GM19193 (cell line): Measurements from ENCODE around the gene BHLHA15.

Experiments used
- POLR2A ChIP-seq: IDR thresholded peaks from 4 replicates; pipeline ENCODE4 v1.6.1; 2011; ENCODE audit not compliant: insufficient read depth, insufficient read length; ENCODE audit errors: extremely low read depth

BHLHA15 gene

DNA sequence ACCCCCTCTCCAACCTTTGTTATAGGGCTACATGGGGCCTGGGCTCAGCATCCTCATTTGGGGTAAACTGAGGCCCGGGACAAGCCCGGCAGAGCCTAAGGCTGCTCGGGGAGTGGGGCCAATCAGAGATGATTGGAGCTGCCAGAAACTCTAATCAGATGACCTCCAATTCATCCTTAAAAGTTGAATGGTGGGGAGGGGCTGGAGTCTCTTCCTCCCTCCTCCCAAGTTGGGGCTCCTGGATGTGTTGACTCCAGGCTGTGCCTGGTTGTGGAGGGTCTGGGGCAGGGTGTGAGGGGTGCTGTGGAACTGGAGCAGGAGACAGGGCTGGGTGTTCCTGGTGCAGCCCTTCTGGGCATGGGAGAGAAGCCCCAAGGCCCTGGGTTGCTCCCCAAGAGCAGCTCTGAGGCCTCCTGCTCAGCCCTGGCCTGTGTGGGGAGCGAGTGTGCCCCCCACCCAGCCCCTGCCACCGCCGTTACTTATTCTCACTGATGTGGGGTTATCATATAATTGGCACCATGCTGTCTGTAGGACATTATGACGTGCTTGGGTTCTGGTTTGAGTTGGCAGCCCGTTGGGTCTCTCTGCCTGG, 2.2 kb downstream of the BHLHA15 start:
- TF ChIP-seq POLR2A = no peak

- TF ChIP-seq POLR2A = no peak
Measured at GRCh38 chr7:98213888-98214810, 2.9 kb downstream of the BHLHA15 start.

GRCh38 chr7:98214811-98215321, 3.6 kb downstream of the BHLHA15 start:
- TF ChIP-seq POLR2A = no peak

DNA sequence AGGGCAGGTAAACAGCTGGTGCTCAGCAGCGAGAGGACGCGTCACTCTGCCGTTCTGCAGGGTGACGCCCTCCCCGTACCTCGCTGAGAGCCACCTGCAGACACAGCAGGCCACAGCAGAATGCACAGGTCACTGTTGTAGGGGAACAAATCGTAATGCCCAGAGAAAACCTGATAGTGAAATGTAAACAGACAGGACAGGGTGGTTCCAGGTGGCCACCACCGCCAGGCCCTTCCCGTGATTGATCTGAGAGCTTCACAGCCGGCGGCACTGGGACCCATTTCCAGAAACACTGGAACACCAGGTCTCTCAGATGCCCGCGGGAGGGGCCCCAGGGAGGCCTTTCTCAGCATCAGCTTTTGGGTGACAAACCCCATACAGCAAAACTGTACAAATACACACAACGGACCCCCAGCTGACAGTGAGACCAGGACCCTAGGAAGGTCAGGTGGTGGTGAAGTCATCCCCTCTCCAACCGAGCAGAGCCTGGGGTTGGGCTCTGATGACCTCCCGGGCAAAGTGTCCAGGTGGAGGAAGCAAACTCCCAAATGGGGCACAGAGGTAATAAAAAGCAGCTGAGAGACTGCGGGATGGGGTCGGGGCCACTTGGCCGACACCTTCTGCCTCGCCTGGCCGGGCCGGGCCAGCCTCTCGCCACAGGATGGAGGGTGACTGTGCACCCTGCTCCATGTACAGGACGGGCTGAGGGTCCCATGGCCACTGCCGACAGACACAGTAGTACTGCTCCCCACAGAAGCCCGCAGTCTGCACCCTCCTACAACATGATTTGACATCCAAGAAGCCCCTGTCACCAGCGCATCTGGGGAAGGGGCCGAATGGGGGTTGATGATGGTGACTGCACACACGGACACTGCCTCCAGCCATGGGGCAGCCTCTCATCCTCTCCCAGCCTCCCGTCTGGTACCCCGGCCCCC, 4.6 kb downstream of the BHLHA15 start:
- TF ChIP-seq POLR2A = no peak

DNA sequence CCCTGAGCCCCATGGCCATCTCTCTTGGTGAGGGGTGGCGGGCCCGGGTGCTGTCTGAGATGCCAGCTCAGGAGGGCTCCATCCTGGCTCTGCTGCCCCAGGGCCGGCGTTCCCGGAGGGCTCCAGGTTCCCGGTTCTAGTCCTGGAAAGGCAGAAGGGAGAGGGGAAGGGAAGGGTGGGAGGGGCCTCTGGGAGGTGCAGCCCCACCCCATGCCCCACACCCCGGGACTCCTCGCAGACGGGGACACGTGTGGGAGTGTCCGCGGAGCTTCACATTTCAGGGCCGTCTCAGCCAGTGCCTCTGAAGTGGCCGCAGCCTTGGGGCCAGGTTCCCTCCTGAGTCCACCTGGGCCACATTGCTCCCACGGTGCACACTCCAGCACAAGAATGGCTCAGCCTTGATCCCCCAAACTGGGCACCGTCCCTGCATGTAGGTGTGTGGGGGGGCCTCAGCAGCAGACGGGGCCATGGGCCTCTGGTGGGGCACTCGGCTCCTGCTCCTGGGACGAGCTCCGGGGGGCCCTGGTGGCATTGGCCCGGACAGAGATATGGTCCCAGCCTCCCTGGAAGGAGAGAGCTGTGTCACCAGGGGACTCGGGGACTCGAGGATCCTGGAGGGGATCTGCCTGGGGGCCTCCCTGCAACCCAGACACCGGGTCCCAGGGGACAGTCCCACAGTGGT, 5.8 kb downstream of the BHLHA15 start:
- TF ChIP-seq POLR2A = no peak

- TF ChIP-seq POLR2A = no peak
Measured at GRCh38 chr7:98217623-98218582, 6.7 kb downstream of the BHLHA15 start.

GRCh38 chr7:98221611-98222532, 10.6 kb downstream of the BHLHA15 start:
- TF ChIP-seq POLR2A = no peak

DNA sequence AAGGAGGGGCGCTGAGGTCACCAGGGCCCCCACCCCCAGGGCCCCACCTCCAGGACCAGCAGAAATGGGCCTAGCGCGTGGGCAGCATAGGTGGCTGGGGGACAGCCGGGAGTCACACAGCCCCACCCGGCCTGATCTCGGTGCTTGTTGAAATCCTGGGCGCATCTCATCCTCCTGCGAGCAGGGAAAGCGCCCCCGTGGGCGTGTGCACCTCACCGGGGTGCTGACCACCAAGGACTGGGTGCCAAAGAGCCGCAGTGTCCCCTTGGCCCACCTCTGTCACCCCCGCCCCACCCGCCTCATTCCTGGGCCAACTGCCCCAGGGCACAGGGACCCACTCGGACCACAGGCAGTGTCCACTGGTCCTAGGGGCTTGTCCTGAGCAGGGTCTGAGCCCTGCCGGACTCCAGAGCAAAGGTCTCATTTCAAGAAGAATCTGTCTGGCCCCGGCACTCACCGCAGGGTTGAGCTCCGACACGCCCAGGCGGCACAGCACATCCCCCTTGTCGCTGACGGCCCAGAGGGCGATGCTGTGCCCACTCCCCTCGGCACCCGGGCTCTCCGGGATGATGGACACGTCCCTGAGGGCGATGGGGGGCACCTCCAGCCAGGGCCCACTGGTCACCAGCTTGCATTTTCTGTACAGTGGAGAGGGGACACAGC, 11.4 kb downstream of the BHLHA15 start:
- no peak for TF ChIP-seq POLR2A

GRCh38 chr7:98223351-98223897, 12.2 kb downstream of the BHLHA15 start:
- TF ChIP-seq POLR2A = no peak

GRCh38 chr7:98223898-98224700, 12.9 kb downstream of the BHLHA15 start:
- no peak for TF ChIP-seq POLR2A
